Upper lobe of right lung (tissue), 1 donor: ENCODE data around the gene PGGT1B. TPM values are rescaled to one million over a fixed set of nuclear protein-coding genes. Genes with fewer than 3 reads are reported as not detected.

Experiments
- ATAC-seq: fragments of 200-7000 bp; cut with Tn5 transposase; one replicate; pipeline ENCODE4 v1.9.1; 2020; ENCODE audit warnings: mild to moderate bottlenecking, moderate library complexity
- DNase-seq: peaks from one replicate; pipeline ENCODE4 v3.0.0-alpha.2; 2020
- H3K27ac ChIP-seq: fragments of 200-600 bp; one replicate; pipeline ENCODE4 v1.8.0; 2022
- H3K27me3 ChIP-seq: fragments of 200-600 bp; one replicate; pipeline ENCODE4 v1.8.0; 2022; ENCODE audit warnings: mild to moderate bottlenecking
- H3K36me3 ChIP-seq: fragments of 200-600 bp; one replicate; pipeline ENCODE4 v1.8.0; 2022
- H3K4me1 ChIP-seq: fragments of 200-600 bp; one replicate; pipeline ENCODE4 v1.8.0; 2022
- H3K4me3 ChIP-seq: fragments of 200-600 bp; one replicate; pipeline ENCODE4 v1.8.0; 2022; ENCODE audit warnings: mild to moderate bottlenecking
- H3K9me3 ChIP-seq: fragments of 200-600 bp; one replicate; pipeline ENCODE4 v1.8.0; 2022
- intact Hi-C: fragments of 100-400 bp; cut with DNase I; formaldehyde crosslinking; loops from one replicate; pipeline ENCODE4 v1.11.0; 2022
- total RNA-seq: library from RNA; stranded (reverse); fragmentation: NEBNext Ultra II Directional; extraction: Animal tissue kit (Norgen Biotek cat#: 25700); gene quantifications from one replicate; pipeline ENCODE4 v1.2.1, GENCODE V29; 2021
- TF ChIP-seq, protein P1 (sequence below): fragments of 200-600 bp; IDR thresholded peaks from one replicate; pipeline ENCODE4 v1.8.0; 2022; ENCODE audit warnings: antibody characterized with exemption
- donor health status: DM: no; HTN: yes; CAD: no; lungs with severe emphysema.

PGGT1B gene
- total RNA-seq, 1 donor from 2014 or later: 40.0 TPM

DNA sequence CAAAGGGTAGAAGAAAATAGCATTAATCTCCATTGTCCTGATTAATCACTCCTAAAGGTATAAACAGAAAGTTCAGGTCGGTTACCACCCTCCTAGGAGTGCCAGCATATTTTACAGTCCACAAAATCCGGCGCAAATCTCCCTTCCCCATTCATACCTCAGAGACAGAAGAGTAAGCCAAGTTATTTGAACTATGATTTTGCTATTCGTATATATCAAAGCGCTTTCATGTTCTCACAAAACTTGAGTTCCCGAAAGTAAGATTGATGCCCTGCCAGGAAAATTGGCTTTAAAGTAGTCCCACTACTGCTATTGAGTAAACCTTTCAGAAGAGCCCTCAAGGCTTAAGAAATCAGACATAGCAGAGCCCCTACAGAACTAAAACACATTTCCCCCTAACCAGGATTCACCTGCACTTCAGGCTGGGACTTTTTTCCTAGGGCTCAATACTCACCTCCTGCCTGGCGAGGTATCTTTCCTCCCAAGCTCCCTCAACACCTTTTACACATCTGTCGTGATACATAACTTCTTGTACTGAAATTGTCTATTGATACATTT, 71.1 kb downstream of the PGGT1B start:
- intact Hi-C loops: no loop called here
- Histone ChIP-seq H3K27ac (no peak overlapping the region), H3K9me3 (no peaks in the 10 kb centered on the region), H3K36me3 (no peaks in the 10 kb centered on the region), H3K27me3 (no peaks in the 10 kb centered on the region), H3K4me1 (no peaks in the 10 kb centered on the region), H3K4me3 (no peak overlapping the region)
- no peak for DNase-seq
- ATAC-seq: peak; percentile 53
- TF ChIP-seq, protein P1, sequence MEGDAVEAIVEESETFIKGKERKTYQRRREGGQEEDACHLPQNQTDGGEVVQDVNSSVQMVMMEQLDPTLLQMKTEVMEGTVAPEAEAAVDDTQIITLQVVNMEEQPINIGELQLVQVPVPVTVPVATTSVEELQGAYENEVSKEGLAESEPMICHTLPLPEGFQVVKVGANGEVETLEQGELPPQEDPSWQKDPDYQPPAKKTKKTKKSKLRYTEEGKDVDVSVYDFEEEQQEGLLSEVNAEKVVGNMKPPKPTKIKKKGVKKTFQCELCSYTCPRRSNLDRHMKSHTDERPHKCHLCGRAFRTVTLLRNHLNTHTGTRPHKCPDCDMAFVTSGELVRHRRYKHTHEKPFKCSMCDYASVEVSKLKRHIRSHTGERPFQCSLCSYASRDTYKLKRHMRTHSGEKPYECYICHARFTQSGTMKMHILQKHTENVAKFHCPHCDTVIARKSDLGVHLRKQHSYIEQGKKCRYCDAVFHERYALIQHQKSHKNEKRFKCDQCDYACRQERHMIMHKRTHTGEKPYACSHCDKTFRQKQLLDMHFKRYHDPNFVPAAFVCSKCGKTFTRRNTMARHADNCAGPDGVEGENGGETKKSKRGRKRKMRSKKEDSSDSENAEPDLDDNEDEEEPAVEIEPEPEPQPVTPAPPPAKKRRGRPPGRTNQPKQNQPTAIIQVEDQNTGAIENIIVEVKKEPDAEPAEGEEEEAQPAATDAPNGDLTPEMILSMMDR: no peak

DNA sequence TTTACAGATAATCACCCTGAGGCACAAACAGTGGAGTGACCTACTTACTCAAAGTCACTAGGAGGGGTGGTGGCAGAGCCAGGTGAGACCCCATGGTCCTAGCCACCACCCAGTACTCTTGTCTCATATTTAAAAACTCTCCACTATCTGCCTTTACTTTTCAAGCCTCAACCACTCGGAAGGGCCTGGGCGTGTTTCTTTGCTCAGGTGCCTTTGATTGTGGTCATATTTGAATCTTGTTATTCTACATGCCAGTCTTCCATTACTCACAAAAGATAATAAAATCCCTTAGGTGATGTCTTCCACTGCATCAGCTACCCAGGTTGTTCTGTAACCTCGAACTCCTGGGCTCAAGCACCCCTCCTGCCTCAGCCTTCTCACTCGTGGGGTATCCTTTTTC, 72.3 kb downstream of the PGGT1B start:
- TF ChIP-seq, protein P1: no peak
- Histone ChIP-seq H3K9me3 (no peaks in the 10 kb centered on the region), H3K27me3 (no peaks in the 10 kb centered on the region), H3K36me3 (no peaks in the 10 kb centered on the region), H3K4me1 (no peaks in the 10 kb centered on the region), H3K4me3 (no peak overlapping the region), H3K27ac (no peak overlapping the region)
- intact Hi-C loops: no loop called here
- ATAC-seq: no peak
- no peak for DNase-seq

DNA sequence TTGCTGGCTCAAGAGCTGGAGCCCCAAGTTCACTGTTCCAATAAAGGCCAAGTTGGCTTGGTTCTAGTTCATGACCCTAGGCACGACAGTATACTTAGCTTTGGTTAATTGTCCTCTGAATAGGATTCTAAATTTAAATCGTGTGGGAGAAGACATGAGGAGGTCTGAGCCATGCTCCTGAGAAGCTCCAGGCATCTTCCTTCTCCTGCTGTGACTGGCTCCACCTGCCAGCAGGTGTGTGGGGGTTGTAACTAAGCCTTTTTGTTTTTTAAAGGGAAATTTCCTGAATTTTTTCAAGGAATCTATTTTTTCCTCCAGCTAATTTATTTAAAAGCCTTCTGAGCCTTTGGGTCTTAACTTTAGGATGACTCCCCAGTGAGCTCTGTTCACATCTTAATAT, 72.8 kb downstream of the PGGT1B start:
- no peak for DNase-seq
- Histone ChIP-seq H3K9me3 (no peaks in the 10 kb centered on the region), H3K27me3 (no peaks in the 10 kb centered on the region), H3K4me3 (no peak overlapping the region), H3K4me1 (no peaks in the 10 kb centered on the region), H3K27ac (no peak overlapping the region), H3K36me3 (no peaks in the 10 kb centered on the region)
- intact Hi-C loops: no loop called here
- ATAC-seq: no peak
- TF ChIP-seq, protein P1: no peak

DNA sequence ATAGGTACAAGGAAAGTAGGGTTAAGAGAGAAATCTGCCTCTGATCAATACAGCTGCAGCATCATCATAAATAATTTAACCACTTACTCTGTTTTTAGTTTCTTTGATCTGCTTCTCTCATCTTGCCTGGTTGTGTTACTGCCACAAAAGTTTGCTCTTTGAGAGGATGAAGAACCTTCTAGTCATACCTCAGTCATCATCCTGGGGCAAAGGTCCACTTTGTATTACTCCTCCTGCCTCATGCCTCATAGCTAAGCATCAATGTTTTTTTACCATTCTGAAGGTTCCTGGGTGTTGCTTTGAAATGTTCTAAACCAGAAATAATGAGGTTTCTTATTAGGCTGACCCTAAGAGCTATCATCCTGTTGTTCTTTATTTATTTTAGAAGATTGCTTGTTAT, 75.9 kb downstream of the PGGT1B start:
- H3K36me3 ChIP-seq: no peaks in the 10 kb centered on the region
- no peak overlapping the region for H3K4me3 ChIP-seq
- H3K4me1 ChIP-seq: no peaks in the 10 kb centered on the region
- no peak for ATAC-seq
- no peaks in the 10 kb centered on the region for H3K9me3 ChIP-seq
- intact Hi-C loops: no loop called here
- DNase-seq: no peak
- H3K27ac ChIP-seq: no peak overlapping the region
- peaks cover 30% of the 10 kb centered on the region for H3K27me3 ChIP-seq
- TF ChIP-seq, protein P1: no peak

DNA sequence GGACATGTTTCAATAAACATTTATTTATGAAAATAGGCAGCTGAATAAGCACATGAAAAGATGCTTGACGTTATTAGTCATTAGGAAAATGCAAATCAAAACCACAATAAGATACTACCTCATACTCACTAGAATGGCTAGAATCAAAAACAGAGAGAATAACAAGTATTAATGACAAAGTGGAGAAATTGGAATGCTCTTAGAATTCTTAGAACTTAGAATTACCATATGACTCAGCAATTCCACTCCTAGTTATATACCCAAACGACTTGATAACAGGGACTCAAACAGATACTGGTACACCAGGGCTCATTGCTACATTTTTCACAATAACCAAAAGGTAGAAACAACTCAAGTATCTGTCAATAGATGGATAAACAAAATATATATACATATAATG, 77.9 kb downstream of the PGGT1B start:
- H3K27me3 ChIP-seq: peaks cover 50% of the 10 kb centered on the region
- intact Hi-C loops: no loop called here
- ATAC-seq (no peak), DNase-seq (no peak)
- TF ChIP-seq, protein P1: no peak
- no peak overlapping the region for H3K4me3 ChIP-seq
- H3K4me1 ChIP-seq: peaks cover 9% of the 10 kb centered on the region
- no peaks in the 10 kb centered on the region for H3K36me3 ChIP-seq
- no peak overlapping the region for H3K27ac ChIP-seq
- no peaks in the 10 kb centered on the region for H3K9me3 ChIP-seq

DNA sequence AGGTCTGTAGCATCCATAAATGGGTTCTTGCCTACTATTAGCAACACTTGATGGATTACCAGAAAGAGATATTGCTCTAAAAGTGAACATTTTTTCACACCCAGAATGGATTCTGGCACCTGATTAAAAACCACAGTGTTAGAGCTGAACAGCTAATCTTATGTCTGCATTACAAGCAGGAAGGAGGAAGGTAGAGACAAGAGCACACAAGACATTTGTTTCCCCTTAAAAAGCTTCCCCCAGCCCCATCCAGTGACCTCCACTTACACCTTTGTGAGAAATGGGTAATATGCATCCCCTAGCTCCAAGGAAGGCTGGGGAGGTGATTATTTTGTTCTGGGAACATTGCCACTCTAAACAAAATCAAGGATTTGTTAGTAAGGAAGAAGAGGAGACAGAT, 80.9 kb downstream of the PGGT1B start:
- no peak for ATAC-seq
- no peak overlapping the region for H3K27ac ChIP-seq
- H3K9me3 ChIP-seq: no peaks in the 10 kb centered on the region
- H3K27me3 ChIP-seq: peaks cover 79% of the 10 kb centered on the region
- intact Hi-C loops: no loop called here
- H3K4me1 ChIP-seq: peaks cover 15% of the 10 kb centered on the region
- no peaks in the 10 kb centered on the region for H3K36me3 ChIP-seq
- DNase-seq: no peak
- TF ChIP-seq, protein P1: no peak
- no peak overlapping the region for H3K4me3 ChIP-seq
